ENCODE measurements around the gene ALS2CL.

ALS2CL gene

DNA sequence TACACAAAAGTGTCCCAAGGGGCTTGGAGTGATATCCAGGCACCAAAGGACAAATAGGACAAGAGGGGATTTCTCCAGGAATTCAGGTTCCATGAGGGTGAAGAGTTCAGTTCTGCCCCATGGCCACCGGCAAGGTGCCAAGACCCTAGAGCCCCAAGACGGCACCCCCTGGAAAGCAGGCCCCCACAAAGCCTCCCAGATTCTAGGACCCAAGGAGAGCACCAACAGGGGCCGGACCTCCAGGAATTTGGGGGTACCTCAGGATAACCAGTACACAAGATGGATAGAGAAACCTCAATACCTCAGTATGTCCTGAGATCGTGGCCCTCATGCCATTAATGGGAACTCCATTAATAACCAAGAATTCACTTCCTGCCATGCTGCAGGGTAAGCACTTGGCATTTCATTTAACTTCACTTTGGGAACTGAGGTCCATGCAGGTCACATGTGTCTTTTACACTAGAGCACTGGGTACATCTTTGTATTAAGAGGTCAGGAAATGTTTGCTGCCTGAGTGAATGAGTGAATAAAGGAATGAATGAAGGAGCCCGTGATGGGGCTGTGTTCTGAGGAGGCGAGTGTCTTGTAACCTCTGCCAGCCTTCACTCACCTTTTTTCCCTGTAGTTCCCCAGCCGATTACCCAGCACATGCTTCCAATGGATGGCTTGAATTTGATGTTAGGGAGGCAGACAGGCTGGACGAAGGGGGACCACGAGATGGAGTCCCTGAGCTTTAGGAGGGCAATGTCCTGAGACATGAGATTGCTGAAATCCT lies 39.7 kb upstream of the ALS2CL start:
- DNase-seq (ENCODE audit: extremely low spot score) = no peak
- CTCF ChIA-PET = no interaction called here

DNA sequence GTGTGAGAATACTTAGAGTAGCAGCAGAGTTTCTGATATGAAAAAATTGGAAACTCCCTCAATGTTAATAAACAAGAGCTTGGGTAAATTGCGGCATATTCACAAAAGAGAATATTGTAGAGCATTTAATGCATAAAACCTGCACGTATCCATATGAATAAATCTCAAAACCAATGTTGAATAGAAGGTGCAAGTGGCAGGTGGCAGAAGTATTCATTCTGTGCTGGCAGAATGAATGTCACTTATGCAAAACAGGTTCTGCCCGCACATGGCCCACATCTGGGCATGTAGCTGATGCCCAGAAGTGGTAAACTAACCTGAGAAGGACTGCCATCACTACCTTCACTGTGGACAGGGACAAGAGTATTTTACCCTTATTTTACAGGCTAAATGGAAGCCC lies 38.3 kb upstream of the ALS2CL start:
- DNase-seq (ENCODE audit: extremely low spot score) = no peak
- TF ChIP-seq HDGF (IDR thresholded peaks at IDR 0.05; ENCODE audit: borderline replicate concordance) (no peak), FOXK2 (IDR thresholded peaks at IDR 0.05) (no peak), FOXA1 (IDR thresholded peaks at IDR 0.05) (no peak), TARDBP (IDR thresholded peaks at IDR 0.05) (no peak), SUZ12 (IDR thresholded peaks at IDR 0.05) (no peak), NFRKB (IDR thresholded peaks at IDR 0.05) (no peak), CTBP1 (IDR thresholded peaks at IDR 0.05; ENCODE audit: borderline replicate concordance) (no peak), ELF4 (IDR thresholded peaks at IDR 0.05) (no peak), LEF1 (IDR thresholded peaks at IDR 0.05; ENCODE audit: borderline replicate concordance) (no peak), L3MBTL2 (conservative IDR thresholded peaks at IDR 0.05) (no peak), BHLHE40 (IDR thresholded peaks at IDR 0.05; ENCODE audit: borderline replicate concordance) (no peak), ARNT (IDR thresholded peaks at IDR 0.05) (no peak), ZNF384 (IDR thresholded peaks at IDR 0.05) (no peak), SP1 (IDR thresholded peaks at IDR 0.05) (no peak), FOXM1 (IDR thresholded peaks at IDR 0.05; ENCODE audit: borderline replicate concordance) (no peak)
- TF ChIP-seq, protein P1, sequence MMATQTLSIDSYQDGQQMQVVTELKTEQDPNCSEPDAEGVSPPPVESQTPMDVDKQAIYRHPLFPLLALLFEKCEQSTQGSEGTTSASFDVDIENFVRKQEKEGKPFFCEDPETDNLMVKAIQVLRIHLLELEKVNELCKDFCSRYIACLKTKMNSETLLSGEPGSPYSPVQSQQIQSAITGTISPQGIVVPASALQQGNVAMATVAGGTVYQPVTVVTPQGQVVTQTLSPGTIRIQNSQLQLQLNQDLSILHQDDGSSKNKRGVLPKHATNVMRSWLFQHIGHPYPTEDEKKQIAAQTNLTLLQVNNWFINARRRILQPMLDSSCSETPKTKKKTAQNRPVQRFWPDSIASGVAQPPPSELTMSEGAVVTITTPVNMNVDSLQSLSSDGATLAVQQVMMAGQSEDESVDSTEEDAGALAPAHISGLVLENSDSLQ (IDR thresholded peaks at IDR 0.05) = no peak
- ChIA-PET CTCF (no interaction called here), POLR2A (no interaction called here)

More for the DNA sequence above, 39.7 kb upstream of the ALS2CL start:
- POLR2A ChIA-PET = interaction anchor here (0.7 kb wide), 1 partner anchor 10 kb away, joined by 3 read pairs; no protein-coding TSS in a partner anchor
- TF ChIP-seq FOXM1 (IDR thresholded peaks at IDR 0.05; ENCODE audit: borderline replicate concordance) (no peak), L3MBTL2 (conservative IDR thresholded peaks at IDR 0.05) (no peak), SUZ12 (IDR thresholded peaks at IDR 0.05) (no peak), ARNT (IDR thresholded peaks at IDR 0.05) (no peak), ZNF384 (IDR thresholded peaks at IDR 0.05) (no peak), CTBP1 (IDR thresholded peaks at IDR 0.05; ENCODE audit: borderline replicate concordance) (no peak), ELF4 (IDR thresholded peaks at IDR 0.05) (no peak), TARDBP (IDR thresholded peaks at IDR 0.05) (no peak), HDGF (IDR thresholded peaks at IDR 0.05; ENCODE audit: borderline replicate concordance) (no peak), FOXK2 (IDR thresholded peaks at IDR 0.05) (no peak), NFRKB (IDR thresholded peaks at IDR 0.05) (no peak), LEF1 (IDR thresholded peaks at IDR 0.05; ENCODE audit: borderline replicate concordance) (no peak), SP1 (IDR thresholded peaks at IDR 0.05) (no peak), BHLHE40 (IDR thresholded peaks at IDR 0.05; ENCODE audit: borderline replicate concordance) (no peak), FOXA1 (IDR thresholded peaks at IDR 0.05) (no peak)
- TF ChIP-seq, protein P1 (IDR thresholded peaks at IDR 0.05) = no peak

GRCh38 chr3:46730819-46731218 lies 37.3 kb upstream of the ALS2CL start:
- TF ChIP-seq NFRKB (IDR thresholded peaks at IDR 0.05) = no peak
- TF ChIP-seq, protein P1 (IDR thresholded peaks at IDR 0.05) = peak; percentile 29; the same call in 1 of the 2 replicates
- ChIA-PET CTCF (no interaction called here), POLR2A (no interaction called here)
- DNase-seq (ENCODE audit: extremely low spot score) = no peak

GRCh38 chr3:46729038-46729437 lies 35.6 kb upstream of the ALS2CL start:
- no peak for TF ChIP-seq LEF1 (IDR thresholded peaks at IDR 0.05; ENCODE audit: borderline replicate concordance)
- TF ChIP-seq L3MBTL2 (conservative IDR thresholded peaks at IDR 0.05) = no peak
- no peak for TF ChIP-seq NFRKB (IDR thresholded peaks at IDR 0.05)
- no peak for TF ChIP-seq SP1 (IDR thresholded peaks at IDR 0.05)
- no peak for TF ChIP-seq FOXA1 (IDR thresholded peaks at IDR 0.05)
- TF ChIP-seq ZNF384 (IDR thresholded peaks at IDR 0.05) = no peak
- TF ChIP-seq ARNT (IDR thresholded peaks at IDR 0.05) = no peak
- no peak for TF ChIP-seq HDGF (IDR thresholded peaks at IDR 0.05; ENCODE audit: borderline replicate concordance)
- TF ChIP-seq, protein P1 (IDR thresholded peaks at IDR 0.05) = no peak
- no peak for TF ChIP-seq CTBP1 (IDR thresholded peaks at IDR 0.05; ENCODE audit: borderline replicate concordance)
- no peak for TF ChIP-seq FOXK2 (IDR thresholded peaks at IDR 0.05)
- no peak for TF ChIP-seq FOXM1 (IDR thresholded peaks at IDR 0.05; ENCODE audit: borderline replicate concordance)
- TF ChIP-seq TARDBP (IDR thresholded peaks at IDR 0.05) = no peak
- TF ChIP-seq SUZ12 (IDR thresholded peaks at IDR 0.05) = no peak
- TF ChIP-seq ELF4 (IDR thresholded peaks at IDR 0.05) = no peak
- no peak for TF ChIP-seq BHLHE40 (IDR thresholded peaks at IDR 0.05; ENCODE audit: borderline replicate concordance)
- no peak for DNase-seq (ENCODE audit: extremely low spot score)
- ChIA-PET POLR2A (no interaction called here), CTCF (no interaction called here)

DNA sequence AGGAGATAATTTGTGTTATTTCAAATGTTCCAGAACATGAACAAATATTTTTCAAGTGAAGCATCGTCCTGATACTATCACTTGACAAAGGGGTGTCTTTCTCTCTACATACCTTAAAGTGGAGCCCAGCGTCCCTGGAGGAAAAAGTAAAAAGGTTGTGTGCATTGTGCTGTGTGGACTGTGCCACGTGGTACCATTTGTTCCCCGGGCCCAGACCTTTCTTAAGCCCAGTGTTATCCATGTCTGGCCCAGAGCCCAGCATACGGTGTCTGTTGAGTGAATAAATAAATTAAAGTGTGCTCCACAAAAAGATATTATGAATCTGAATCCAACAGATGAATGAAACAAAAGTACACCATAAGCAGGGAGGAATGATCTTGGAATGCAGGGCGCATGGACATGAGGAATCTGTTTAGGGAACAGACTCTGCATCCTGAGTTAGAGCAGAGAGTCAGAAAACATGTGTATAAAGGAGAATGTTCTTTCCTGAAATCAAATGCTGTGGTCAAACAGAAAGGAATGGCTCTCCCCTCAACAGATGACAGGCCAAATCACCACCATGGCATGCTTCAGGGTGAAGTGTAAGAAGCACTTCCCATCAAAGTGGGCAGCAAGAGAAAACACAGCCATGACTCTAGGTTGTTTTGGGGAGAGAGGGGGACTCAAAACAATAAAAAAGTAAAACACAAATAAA lies 32.3 kb upstream of the ALS2CL start:
- no peak for DNase-seq (ENCODE audit: extremely low spot score)
- TF ChIP-seq ARNT (IDR thresholded peaks at IDR 0.05) = no peak
- POLR2A ChIA-PET = no interaction called here
- CTCF ChIA-PET = no interaction called here
